Activated CD4-positive, alpha-beta T cell treated with anti-CD3 and anti-CD28 coated beads, Interleukin-2, Interleukin-6, amounts not matched to agents 100 ng/mL and 50 ng/mL, durations not matched to agents 16 hours and 8 hours (primary cell): ENCODE results near the gene FHOD3.

Experiments
- DNase-seq: peaks from one replicate; pipeline ENCODE4 v3.0.0-alpha.2; 2020

FHOD3 gene

GRCh38 chr18:36296650-36297416 lies 680 bp upstream of the FHOD3 start:
- no peak for DNase-seq

GRCh38 chr18:36298126-36298741 lies 721 bp downstream of the FHOD3 start:
- DNase-seq: no peak

- no peak for DNase-seq
These were observed 1.5 kb downstream of the FHOD3 start for GRCh38 chr18:36299015-36299414.

GRCh38 chr18:36300211-36300610 lies 2.7 kb downstream of the FHOD3 start:
- DNase-seq: no peak

GRCh38 chr18:36301884-36302283 lies 4.4 kb downstream of the FHOD3 start:
- no peak for DNase-seq

- DNase-seq: no peak
These were observed 5.2 kb downstream of the FHOD3 start for GRCh38 chr18:36302676-36303075.

- no peak for DNase-seq
These were observed 5.8 kb downstream of the FHOD3 start for GRCh38 chr18:36303211-36303844.

- no peak for DNase-seq
These were observed 7.2 kb downstream of the FHOD3 start for GRCh38 chr18:36304723-36305122.

GRCh38 chr18:36305375-36305774 lies 7.9 kb downstream of the FHOD3 start:
- no peak for DNase-seq

- no peak for DNase-seq
These were observed 10.0 kb downstream of the FHOD3 start for GRCh38 chr18:36307513-36307912.

- no peak for DNase-seq
These were observed 11.4 kb downstream of the FHOD3 start for GRCh38 chr18:36308711-36309435.

GRCh38 chr18:36309436-36310391 lies 12.2 kb downstream of the FHOD3 start:
- no peak for DNase-seq

- no peak for DNase-seq
These were observed 13.6 kb downstream of the FHOD3 start for GRCh38 chr18:36311026-36311570.

GRCh38 chr18:36312806-36313395 lies 15.4 kb downstream of the FHOD3 start:
- no peak for DNase-seq

- no peak for DNase-seq
These were observed 16.6 kb downstream of the FHOD3 start for GRCh38 chr18:36314098-36314497.

- no peak for DNase-seq
These were observed 17.2 kb downstream of the FHOD3 start for GRCh38 chr18:36314754-36315153.

- DNase-seq: no peak
These were observed 18.2 kb downstream of the FHOD3 start for GRCh38 chr18:36315736-36316135.

- no peak for DNase-seq
These were observed 18.7 kb downstream of the FHOD3 start for GRCh38 chr18:36316246-36316645.

- no peak for DNase-seq
These were observed 24.3 kb downstream of the FHOD3 start for GRCh38 chr18:36321658-36322407.

GRCh38 chr18:36322408-36322728 lies 24.9 kb downstream of the FHOD3 start:
- DNase-seq: no peak

- no peak for DNase-seq
These were observed 25.2 kb downstream of the FHOD3 start for GRCh38 chr18:36322734-36323133.
